ENCODE data around the gene NTRK2.

NTRK2 gene

DNA sequence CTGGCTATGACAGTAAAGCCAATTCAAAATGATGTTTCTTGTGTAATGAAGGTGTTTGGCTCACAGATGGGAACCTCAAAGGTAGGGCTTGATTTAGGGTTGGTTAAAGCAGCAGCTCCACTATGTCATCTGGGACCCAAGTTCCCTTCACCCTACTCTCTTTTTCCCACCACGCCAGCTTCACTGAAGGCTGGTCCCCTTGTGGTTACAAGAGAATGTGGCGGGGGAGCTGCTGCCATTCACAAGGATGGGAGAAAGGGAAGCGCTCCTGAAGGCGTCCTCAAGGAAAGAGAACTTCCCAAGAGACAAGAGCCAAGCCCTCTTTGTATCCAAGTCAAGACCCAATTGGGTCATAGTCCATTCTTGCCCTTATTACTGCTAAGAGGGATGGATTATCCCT lies 72.7 kb downstream of the NTRK2 start:
- H3K4me3 ChIP-seq (ENCODE audit: low read length, poor library complexity, severe bottlenecking), result no peak overlapping the region
- TF ChIP-seq EZH2phosphoT487 (IDR thresholded peaks at IDR 0.05; ENCODE audit: borderline replicate concordance), result no peak
- TF ChIP-seq, protein P1, sequence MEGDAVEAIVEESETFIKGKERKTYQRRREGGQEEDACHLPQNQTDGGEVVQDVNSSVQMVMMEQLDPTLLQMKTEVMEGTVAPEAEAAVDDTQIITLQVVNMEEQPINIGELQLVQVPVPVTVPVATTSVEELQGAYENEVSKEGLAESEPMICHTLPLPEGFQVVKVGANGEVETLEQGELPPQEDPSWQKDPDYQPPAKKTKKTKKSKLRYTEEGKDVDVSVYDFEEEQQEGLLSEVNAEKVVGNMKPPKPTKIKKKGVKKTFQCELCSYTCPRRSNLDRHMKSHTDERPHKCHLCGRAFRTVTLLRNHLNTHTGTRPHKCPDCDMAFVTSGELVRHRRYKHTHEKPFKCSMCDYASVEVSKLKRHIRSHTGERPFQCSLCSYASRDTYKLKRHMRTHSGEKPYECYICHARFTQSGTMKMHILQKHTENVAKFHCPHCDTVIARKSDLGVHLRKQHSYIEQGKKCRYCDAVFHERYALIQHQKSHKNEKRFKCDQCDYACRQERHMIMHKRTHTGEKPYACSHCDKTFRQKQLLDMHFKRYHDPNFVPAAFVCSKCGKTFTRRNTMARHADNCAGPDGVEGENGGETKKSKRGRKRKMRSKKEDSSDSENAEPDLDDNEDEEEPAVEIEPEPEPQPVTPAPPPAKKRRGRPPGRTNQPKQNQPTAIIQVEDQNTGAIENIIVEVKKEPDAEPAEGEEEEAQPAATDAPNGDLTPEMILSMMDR (conservative IDR thresholded peaks at IDR 0.05; ENCODE audit: low read length), result no peak
- no peak overlapping the region for H3K4me2 ChIP-seq (ENCODE audit: low read depth, low read length, poor library complexity, severe bottlenecking)
- no peaks in the 10 kb centered on the region for H4K20me1 ChIP-seq (ENCODE audit: insufficient read depth, low read length, poor library complexity, severe bottlenecking)
- no peak overlapping the region for H2AFZ ChIP-seq (ENCODE audit: low read length)
- no peaks in the 10 kb centered on the region for H3K79me2 ChIP-seq (ENCODE audit: insufficient read depth, low read length)
- no peaks in the 10 kb centered on the region for H3K4me1 ChIP-seq (ENCODE audit: insufficient read depth, low read length, poor library complexity, severe bottlenecking)
- no peaks in the 10 kb centered on the region for H3K9me2 ChIP-seq (replicated peaks; ENCODE audit: low read depth, low read length)
- no peak overlapping the region for H3K9ac ChIP-seq (ENCODE audit: low read depth, low read length, poor library complexity, severe bottlenecking)
- H3F3A ChIP-seq (ENCODE audit: low read depth), result no peaks in the 10 kb centered on the region
- no peaks in the 10 kb centered on the region for H3K27me3 ChIP-seq (ENCODE audit: insufficient read depth, low read length, poor library complexity, severe bottlenecking)
- no peaks in the 10 kb centered on the region for H3K36me3 ChIP-seq (ENCODE audit: insufficient read depth, low read length)
- no peaks in the 10 kb centered on the region for H3K9me3 ChIP-seq (ENCODE audit: insufficient read depth, low read depth, low read length)

DNA sequence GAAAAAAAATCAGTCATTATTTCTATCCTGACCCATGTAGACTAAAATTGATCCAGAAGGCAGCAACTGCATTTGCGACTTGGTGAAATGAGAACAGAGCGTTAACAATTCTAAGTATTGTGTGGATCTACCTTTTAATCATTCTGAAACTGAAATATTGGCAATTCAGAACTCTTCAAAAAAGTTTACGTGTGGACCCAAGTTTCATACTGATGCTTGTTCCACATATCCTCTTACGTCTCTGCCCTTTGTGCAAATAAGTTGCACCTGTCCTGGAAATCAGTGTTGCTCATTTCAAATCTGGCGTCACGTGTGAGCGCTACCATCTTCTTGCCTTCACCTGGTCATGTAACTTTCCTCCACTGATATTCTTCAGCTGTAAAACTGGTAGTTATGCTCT lies 74.7 kb downstream of the NTRK2 start:
- Histone ChIP-seq H3K4me3 (ENCODE audit: low read length, poor library complexity, severe bottlenecking) (no peak overlapping the region), H3K79me2 (ENCODE audit: insufficient read depth, low read length) (no peaks in the 10 kb centered on the region), H3K27me3 (ENCODE audit: insufficient read depth, low read length, poor library complexity, severe bottlenecking) (no peaks in the 10 kb centered on the region)

DNA sequence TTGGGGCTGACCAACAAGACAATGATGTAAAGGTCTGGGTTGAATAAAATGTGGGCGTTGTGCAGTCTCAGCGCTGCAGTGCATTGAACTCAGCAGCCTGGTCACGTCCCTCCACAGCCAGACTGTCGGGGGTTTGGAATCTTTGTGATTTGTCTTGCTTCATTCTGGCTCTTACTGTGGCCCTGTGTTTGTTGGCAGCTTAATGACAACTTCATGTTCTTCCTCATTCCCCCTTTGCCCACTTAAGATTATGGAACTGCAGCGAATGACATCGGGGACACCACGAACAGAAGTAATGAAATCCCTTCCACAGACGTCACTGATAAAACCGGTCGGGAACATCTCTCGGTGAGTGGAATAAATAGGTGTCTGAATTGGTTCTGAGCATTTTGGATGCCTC lies 75.2 kb downstream of the NTRK2 start:
- TF ChIP-seq, protein P1 (conservative IDR thresholded peaks at IDR 0.05; ENCODE audit: low read length), result no peak
- no peak for TF ChIP-seq EZH2phosphoT487 (IDR thresholded peaks at IDR 0.05; ENCODE audit: borderline replicate concordance)
- Histone ChIP-seq H3K9ac (ENCODE audit: low read depth, low read length, poor library complexity, severe bottlenecking) (no peak overlapping the region), H3F3A (ENCODE audit: low read depth) (no peaks in the 10 kb centered on the region), H3K27me3 (ENCODE audit: insufficient read depth, low read length, poor library complexity, severe bottlenecking) (no peaks in the 10 kb centered on the region), H4K20me1 (ENCODE audit: insufficient read depth, low read length, poor library complexity, severe bottlenecking) (no peaks in the 10 kb centered on the region), H3K4me1 (ENCODE audit: insufficient read depth, low read length, poor library complexity, severe bottlenecking) (no peaks in the 10 kb centered on the region), H3K9me3 (ENCODE audit: insufficient read depth, low read depth, low read length) (no peaks in the 10 kb centered on the region), H3K36me3 (ENCODE audit: insufficient read depth, low read length) (no peaks in the 10 kb centered on the region), H3K4me3 (ENCODE audit: low read length, poor library complexity, severe bottlenecking) (no peak overlapping the region), H2AFZ (ENCODE audit: low read length) (no peak overlapping the region), H3K9me2 (replicated peaks; ENCODE audit: low read depth, low read length) (no peaks in the 10 kb centered on the region), H3K79me2 (ENCODE audit: insufficient read depth, low read length) (no peaks in the 10 kb centered on the region), H3K4me2 (ENCODE audit: low read depth, low read length, poor library complexity, severe bottlenecking) (no peak overlapping the region)

More for the DNA sequence above, 74.7 kb downstream of the NTRK2 start:
- Histone ChIP-seq H4K20me1 (ENCODE audit: insufficient read depth, low read length, poor library complexity, severe bottlenecking) (no peaks in the 10 kb centered on the region), H2AFZ (ENCODE audit: low read length) (no peak overlapping the region), H3K4me2 (ENCODE audit: low read depth, low read length, poor library complexity, severe bottlenecking) (no peak overlapping the region), H3K4me1 (ENCODE audit: insufficient read depth, low read length, poor library complexity, severe bottlenecking) (no peaks in the 10 kb centered on the region), H3F3A (ENCODE audit: low read depth) (no peaks in the 10 kb centered on the region), H3K9me2 (replicated peaks; ENCODE audit: low read depth, low read length) (no peaks in the 10 kb centered on the region), H3K9ac (ENCODE audit: low read depth, low read length, poor library complexity, severe bottlenecking) (no peak overlapping the region), H3K36me3 (ENCODE audit: insufficient read depth, low read length) (no peaks in the 10 kb centered on the region), H3K9me3 (ENCODE audit: insufficient read depth, low read depth, low read length) (no peaks in the 10 kb centered on the region)
- no peak for TF ChIP-seq EZH2phosphoT487 (IDR thresholded peaks at IDR 0.05; ENCODE audit: borderline replicate concordance)
- TF ChIP-seq, protein P1 (conservative IDR thresholded peaks at IDR 0.05; ENCODE audit: low read length), result no peak

All from Loucy (cell line).